Measurements from ENCODE around the gene TDRD7.

TDRD7 gene

DNA sequence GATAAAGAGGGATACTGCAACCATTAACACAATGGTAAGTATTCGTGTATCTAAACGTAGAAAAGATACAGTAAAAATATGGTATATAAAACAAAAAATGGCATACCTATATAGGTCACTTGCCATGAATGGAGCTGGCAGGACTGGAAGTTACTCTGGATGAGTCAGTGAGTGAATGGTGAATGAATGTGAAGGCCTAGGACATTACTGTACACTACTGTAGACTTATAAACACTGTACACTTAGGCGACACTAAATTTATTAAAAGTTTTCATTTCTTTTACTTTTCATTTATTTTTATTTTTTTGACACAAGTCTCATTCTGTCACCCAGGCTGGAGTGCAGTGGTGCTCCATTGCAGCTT lies 14.1 kb downstream of the TDRD7 start:
- TF ChIP-seq EZH2 (IDR thresholded peaks at IDR 0.05) (no peak), POLR2AphosphoS5 (IDR thresholded peaks at IDR 0.05; ENCODE audit: borderline replicate concordance, low read depth, low read length) (no peak), FOXP2 (optimal IDR thresholded peaks at IDR 0.05; ENCODE audit: control extremely low read depth, extremely low read length, insufficient read depth) (no peak)
- Histone ChIP-seq H3K9me3 (ENCODE audit: low read depth, low read length) (no peaks in the 10 kb centered on the region), H3K9ac (ENCODE audit: insufficient read length) (no peak overlapping the region), H3K4me3 (no peak overlapping the region), H3K36me3 (ENCODE audit: insufficient read depth, low read length) (no peaks in the 10 kb centered on the region), H3K27ac (no peak overlapping the region)
- no peak for DNase-seq (ENCODE audit: low read depth, low spot score)

DNA sequence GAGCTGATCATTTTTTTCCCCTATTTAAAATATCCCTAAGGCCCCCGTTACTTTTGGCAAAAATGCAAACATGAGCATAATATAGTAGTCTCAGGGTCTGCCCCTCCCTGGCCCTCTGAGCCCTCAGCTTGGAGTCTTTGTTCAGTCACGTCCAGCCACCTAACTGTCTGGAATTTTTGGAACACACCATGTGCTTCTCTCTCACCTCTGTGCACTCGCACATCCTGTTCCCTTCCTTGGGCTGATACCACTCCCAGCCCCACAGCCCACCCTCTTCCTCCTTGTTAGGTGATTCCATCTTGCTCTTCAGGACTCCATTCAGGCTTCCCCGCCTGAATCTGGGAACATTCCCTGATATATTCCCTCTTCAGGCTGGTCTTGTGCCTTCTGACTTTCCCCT lies 16.0 kb downstream of the TDRD7 start:
- H3K27ac ChIP-seq, result no peak overlapping the region
- H3K9ac ChIP-seq (ENCODE audit: insufficient read length), result no peak overlapping the region
- H3K4me3 ChIP-seq, result no peak overlapping the region
- TF ChIP-seq FOXP2 (optimal IDR thresholded peaks at IDR 0.05; ENCODE audit: control extremely low read depth, extremely low read length, insufficient read depth), result no peak
- TF ChIP-seq POLR2AphosphoS5 (IDR thresholded peaks at IDR 0.05; ENCODE audit: borderline replicate concordance, low read depth, low read length), result no peak
- TF ChIP-seq EZH2 (IDR thresholded peaks at IDR 0.05), result no peak
- H3K9me3 ChIP-seq (ENCODE audit: low read depth, low read length), result no peaks in the 10 kb centered on the region
- H3K36me3 ChIP-seq (ENCODE audit: insufficient read depth, low read length), result no peaks in the 10 kb centered on the region
- no peak for DNase-seq (ENCODE audit: low read depth, low spot score)

DNA sequence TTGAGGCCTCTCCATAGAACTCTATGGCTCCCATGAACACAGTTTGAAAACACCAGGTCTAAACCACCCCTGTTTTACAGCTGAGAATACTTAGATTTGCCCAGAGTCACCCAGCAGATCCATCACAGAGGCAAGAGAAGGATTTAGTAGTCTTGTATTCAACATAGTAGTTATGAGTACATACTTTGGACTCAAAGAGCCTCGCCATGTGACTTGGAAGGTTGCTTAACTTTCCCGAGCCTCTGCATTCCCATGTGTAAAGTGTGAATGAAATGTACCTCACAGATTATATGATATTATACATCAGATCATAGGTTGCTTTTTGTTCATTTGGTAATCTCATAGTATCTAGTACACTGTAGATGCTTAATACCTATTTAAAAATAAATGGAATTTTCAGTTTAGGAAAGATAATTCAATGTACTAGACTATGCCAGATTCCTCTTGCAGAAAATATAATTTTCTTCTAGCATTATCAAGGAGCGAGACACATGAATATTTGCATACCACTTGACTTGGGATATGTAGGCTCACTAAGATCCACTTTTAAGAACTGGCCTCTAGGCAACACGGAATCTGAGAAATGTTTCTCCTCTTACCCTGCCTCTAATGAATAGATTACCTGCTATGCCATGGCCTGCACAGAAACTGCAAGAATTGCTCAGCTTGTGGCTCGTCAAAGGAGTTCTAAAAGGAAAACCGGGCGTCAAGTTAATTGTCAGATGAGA lies 18.6 kb downstream of the TDRD7 start:
- Histone ChIP-seq H3K27ac (no peak overlapping the region), H3K9ac (ENCODE audit: insufficient read length) (no peak overlapping the region), H3K36me3 (ENCODE audit: insufficient read depth, low read length) (no peaks in the 10 kb centered on the region), H3K9me3 (ENCODE audit: low read depth, low read length) (no peaks in the 10 kb centered on the region), H3K4me3 (no peak overlapping the region)
- TF ChIP-seq EZH2 (IDR thresholded peaks at IDR 0.05) (no peak), FOXP2 (optimal IDR thresholded peaks at IDR 0.05; ENCODE audit: control extremely low read depth, extremely low read length, insufficient read depth) (no peak), POLR2AphosphoS5 (IDR thresholded peaks at IDR 0.05; ENCODE audit: borderline replicate concordance, low read depth, low read length) (no peak)
- no peak for DNase-seq (ENCODE audit: low read depth, low spot score)

DNA sequence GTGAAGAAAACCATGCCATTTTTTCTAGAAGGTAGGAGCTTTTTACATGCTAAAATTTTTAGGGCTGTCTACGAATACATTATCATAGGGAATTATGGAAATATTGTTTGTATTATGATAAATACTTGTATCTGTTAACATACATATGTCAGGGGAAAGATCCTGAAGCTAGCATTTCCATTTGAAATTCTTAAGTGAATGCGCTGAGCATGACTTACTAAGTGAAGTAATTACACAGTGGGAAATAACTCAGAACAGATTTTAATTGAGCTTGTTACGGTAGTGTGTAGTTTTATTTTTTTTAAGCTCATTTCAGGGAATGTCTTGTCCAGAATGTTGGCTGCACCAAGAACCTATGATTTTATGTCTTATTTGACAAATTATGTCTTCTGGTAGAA lies 19.1 kb downstream of the TDRD7 start:
- Histone ChIP-seq H3K9ac (ENCODE audit: insufficient read length) (no peak overlapping the region), H3K9me3 (ENCODE audit: low read depth, low read length) (no peaks in the 10 kb centered on the region), H3K36me3 (ENCODE audit: insufficient read depth, low read length) (no peaks in the 10 kb centered on the region), H3K4me3 (no peak overlapping the region), H3K27ac (no peak overlapping the region)
- TF ChIP-seq FOXP2 (optimal IDR thresholded peaks at IDR 0.05; ENCODE audit: control extremely low read depth, extremely low read length, insufficient read depth), result no peak
- no peak for TF ChIP-seq POLR2AphosphoS5 (IDR thresholded peaks at IDR 0.05; ENCODE audit: borderline replicate concordance, low read depth, low read length)
- no peak for TF ChIP-seq EZH2 (IDR thresholded peaks at IDR 0.05)
- no peak for DNase-seq (ENCODE audit: low read depth, low spot score)

DNA sequence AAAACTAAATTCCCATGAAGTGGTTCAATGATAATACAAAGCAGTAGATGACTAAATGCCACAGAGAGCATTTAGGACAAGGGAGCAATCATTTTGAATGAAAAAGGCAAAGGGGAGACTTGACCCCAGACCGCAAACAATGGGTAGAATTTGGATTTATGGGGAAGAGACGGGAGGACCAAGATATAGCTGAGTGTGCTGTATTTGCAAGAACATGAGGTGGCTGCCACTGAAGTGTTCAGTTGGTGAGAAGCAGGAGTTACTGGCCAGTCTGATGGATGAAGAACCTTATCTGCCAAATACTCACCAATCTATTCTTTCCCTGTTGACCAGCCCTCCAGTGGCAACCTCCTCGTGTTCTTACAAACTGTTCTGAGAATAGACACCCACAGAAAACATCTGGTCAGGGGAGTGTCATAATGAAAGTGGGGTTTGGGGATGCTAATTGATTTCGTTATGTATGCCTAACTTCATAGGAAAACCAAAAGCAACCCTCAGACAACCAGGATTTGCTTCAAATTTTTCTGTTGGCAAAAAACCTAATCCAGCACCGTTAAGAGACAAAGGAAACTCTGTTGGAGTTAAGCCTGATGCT lies 19.8 kb downstream of the TDRD7 start:
- H3K36me3 ChIP-seq (ENCODE audit: insufficient read depth, low read length), result no peaks in the 10 kb centered on the region
- no peak overlapping the region for H3K4me3 ChIP-seq
- no peak overlapping the region for H3K9ac ChIP-seq (ENCODE audit: insufficient read length)
- H3K9me3 ChIP-seq (ENCODE audit: low read depth, low read length), result no peaks in the 10 kb centered on the region
- no peak overlapping the region for H3K27ac ChIP-seq
- DNase-seq (ENCODE audit: low read depth, low spot score), result no peak
- no peak for TF ChIP-seq POLR2AphosphoS5 (IDR thresholded peaks at IDR 0.05; ENCODE audit: borderline replicate concordance, low read depth, low read length)
- no peak for TF ChIP-seq EZH2 (IDR thresholded peaks at IDR 0.05)
- no peak for TF ChIP-seq FOXP2 (optimal IDR thresholded peaks at IDR 0.05; ENCODE audit: control extremely low read depth, extremely low read length, insufficient read depth)

DNA sequence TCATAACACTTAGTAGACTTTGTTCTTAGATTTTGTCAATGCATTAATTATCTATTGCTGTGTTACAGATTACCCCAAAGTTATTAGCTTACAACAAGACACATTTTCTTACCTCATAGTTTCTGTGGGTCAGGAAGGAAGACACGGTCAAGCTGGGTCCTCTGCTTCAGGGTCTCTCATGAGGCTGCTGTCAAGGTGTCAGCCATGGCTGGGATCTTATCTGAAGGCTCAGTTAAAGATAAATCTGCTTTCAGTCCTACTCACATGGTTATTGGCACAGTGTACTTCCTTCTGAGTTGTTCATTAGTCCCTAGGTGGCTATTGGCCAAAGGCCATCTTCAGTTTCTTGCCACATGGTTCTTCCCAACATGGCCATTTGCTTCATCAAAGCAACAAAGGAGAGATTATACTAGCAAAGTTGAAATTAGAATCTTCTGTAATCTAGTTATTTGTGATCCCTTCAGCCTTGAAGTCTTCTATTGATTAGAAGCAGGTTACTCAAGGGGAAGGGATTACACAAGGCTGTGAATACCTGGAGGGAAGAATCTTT lies 25.2 kb downstream of the TDRD7 start:
- Histone ChIP-seq H3K9me3 (ENCODE audit: low read depth, low read length) (no peaks in the 10 kb centered on the region), H3K27ac (no peak overlapping the region), H3K4me3 (no peak overlapping the region), H3K36me3 (ENCODE audit: insufficient read depth, low read length) (no peaks in the 10 kb centered on the region), H3K9ac (ENCODE audit: insufficient read length) (no peak overlapping the region)
- TF ChIP-seq EZH2 (IDR thresholded peaks at IDR 0.05) (no peak), POLR2AphosphoS5 (IDR thresholded peaks at IDR 0.05; ENCODE audit: borderline replicate concordance, low read depth, low read length) (no peak), FOXP2 (optimal IDR thresholded peaks at IDR 0.05; ENCODE audit: control extremely low read depth, extremely low read length, insufficient read depth) (no peak)
- no peak for DNase-seq (ENCODE audit: low read depth, low spot score)

DNA sequence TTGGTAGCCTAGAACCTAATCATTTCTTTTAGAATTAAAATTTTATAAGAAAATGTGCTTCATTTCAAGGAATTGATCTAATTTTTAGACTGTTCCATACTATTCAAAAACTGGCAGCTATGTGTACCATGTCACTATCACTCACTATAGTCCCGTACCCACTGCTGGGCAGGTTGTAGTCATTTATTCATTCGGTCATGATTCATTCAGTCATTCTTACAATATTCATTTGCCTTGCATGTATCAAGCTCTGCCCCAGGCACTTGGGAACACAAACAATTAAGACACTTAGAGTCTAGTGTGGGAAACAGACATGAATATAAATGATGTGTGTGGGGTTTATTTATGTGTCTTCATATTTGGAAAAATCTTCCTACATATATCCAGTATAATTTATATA lies 26.4 kb downstream of the TDRD7 start:
- DNase-seq (ENCODE audit: low read depth, low spot score), result no peak
- H3K9ac ChIP-seq (ENCODE audit: insufficient read length), result no peak overlapping the region
- no peak overlapping the region for H3K4me3 ChIP-seq
- no peaks in the 10 kb centered on the region for H3K36me3 ChIP-seq (ENCODE audit: insufficient read depth, low read length)
- TF ChIP-seq FOXP2 (optimal IDR thresholded peaks at IDR 0.05; ENCODE audit: control extremely low read depth, extremely low read length, insufficient read depth) (no peak), POLR2AphosphoS5 (IDR thresholded peaks at IDR 0.05; ENCODE audit: borderline replicate concordance, low read depth, low read length) (no peak), EZH2 (IDR thresholded peaks at IDR 0.05) (no peak)
- H3K27ac ChIP-seq, result no peak overlapping the region
- H3K9me3 ChIP-seq (ENCODE audit: low read depth, low read length), result no peaks in the 10 kb centered on the region

DNA sequence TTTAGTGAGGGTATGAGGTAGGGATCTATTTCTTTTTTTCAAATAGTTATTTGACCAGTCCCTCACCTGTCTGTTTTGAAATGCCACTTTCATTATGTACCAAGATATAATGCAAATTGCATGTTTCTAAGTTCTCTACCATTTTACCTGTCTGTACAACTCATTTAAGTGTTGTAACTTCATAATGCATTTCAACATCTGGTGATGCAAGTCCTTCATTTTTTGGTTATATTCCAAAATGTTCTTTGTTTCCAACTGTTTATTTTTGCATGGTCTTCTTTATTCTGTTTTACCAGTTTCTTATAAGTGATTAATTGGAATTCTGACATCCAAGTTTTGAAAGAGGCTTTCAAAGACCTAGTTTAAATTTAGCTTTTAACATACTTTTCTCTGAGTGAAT lies 26.8 kb downstream of the TDRD7 start:
- Histone ChIP-seq H3K27ac (no peak overlapping the region), H3K9me3 (ENCODE audit: low read depth, low read length) (no peaks in the 10 kb centered on the region), H3K36me3 (ENCODE audit: insufficient read depth, low read length) (no peaks in the 10 kb centered on the region), H3K4me3 (no peak overlapping the region), H3K9ac (ENCODE audit: insufficient read length) (no peak overlapping the region)
- TF ChIP-seq FOXP2 (optimal IDR thresholded peaks at IDR 0.05; ENCODE audit: control extremely low read depth, extremely low read length, insufficient read depth), result no peak
- TF ChIP-seq EZH2 (IDR thresholded peaks at IDR 0.05), result no peak
- TF ChIP-seq POLR2AphosphoS5 (IDR thresholded peaks at IDR 0.05; ENCODE audit: borderline replicate concordance, low read depth, low read length), result no peak
- no peak for DNase-seq (ENCODE audit: low read depth, low spot score)

All from SK-N-MC (cell line).